Activated B cell treated with CpG ODN at 0.5 μM for 24 hours (primary cell): ENCODE measurements around the gene EDA. TPM values are rescaled to one million over a fixed set of nuclear protein-coding genes. Genes with fewer than 3 reads are reported as not detected.

Experiments used
- ATAC-seq: fragments of 200-7000 bp; cut with Tn5 transposase; one replicate; pipeline ENCODE4 v1.10.0; 2021; ENCODE audit warnings: low read depth, mild to moderate bottlenecking, moderate library complexity
- CTCF ChIA-PET: fragments of 350-600 bp; sonication (Branson Sonifier 250); formaldehyde crosslinking; loops from one replicate; lab custom pipeline; 2021; ENCODE audit warnings: antibody characterized with exemption; lab: Charles Lee
- POLR2A ChIA-PET: fragments of 350-600 bp; sonication (Branson Sonifier 250); formaldehyde crosslinking; loops from one replicate; lab custom pipeline; 2021; ENCODE audit warnings: antibody characterized with exemption; lab: Charles Lee
- DNase-seq: peaks from one replicate; pipeline ENCODE4 v3.0.0; 2022
- H3K27ac Mint-ChIP-seq: one replicate; pipeline ENCODE4 v1.8.0; 2020; ENCODE audit warnings: mixed read lengths
- H3K27me3 Mint-ChIP-seq: one replicate; pipeline ENCODE4 v1.8.0; 2021; ENCODE audit warnings: mixed read lengths
- H3K36me3 Mint-ChIP-seq: one replicate; pipeline ENCODE4 v1.8.0; 2021; ENCODE audit warnings: low read depth, mixed read lengths
- H3K4me1 Mint-ChIP-seq: one replicate; pipeline ENCODE4 v1.8.0; 2021; ENCODE audit warnings: mixed read lengths
- H3K4me3 Mint-ChIP-seq: one replicate; pipeline ENCODE4 v1.8.0; 2020; ENCODE audit warnings: mild to moderate bottlenecking, mixed read lengths
- H3K9me3 Mint-ChIP-seq: one replicate; pipeline ENCODE4 v1.8.0; 2020; ENCODE audit warnings: mixed read lengths
- intact Hi-C: fragments of 100-400 bp; cut with micrococcal nuclease; formaldehyde crosslinking; loops from one replicate; pipeline ENCODE4 v1.15.1; 2024
- total RNA-seq: library from RNA; stranded (reverse); gene quantifications from 2 replicates; pipeline ENCODE4 v1.2.3, GENCODE V29; 2022
- TF ChIP-seq, protein P1 (sequence below): fragments of 200-600 bp; IDR thresholded peaks from one replicate; pipeline ENCODE4 v1.8.0; 2022; ENCODE audit warnings: antibody characterized with exemption, mild to moderate bottlenecking

EDA gene
- total RNA-seq, 1 donor from 2014 or later = not detected

- no peaks in the 10 kb centered on the region for H3K36me3 Mint-ChIP-seq
- DNase-seq (no peak), ATAC-seq (no peak)
- intact Hi-C loops = no loop called here
- no peak overlapping the region for H3K27ac Mint-ChIP-seq
- TF ChIP-seq, protein P1, sequence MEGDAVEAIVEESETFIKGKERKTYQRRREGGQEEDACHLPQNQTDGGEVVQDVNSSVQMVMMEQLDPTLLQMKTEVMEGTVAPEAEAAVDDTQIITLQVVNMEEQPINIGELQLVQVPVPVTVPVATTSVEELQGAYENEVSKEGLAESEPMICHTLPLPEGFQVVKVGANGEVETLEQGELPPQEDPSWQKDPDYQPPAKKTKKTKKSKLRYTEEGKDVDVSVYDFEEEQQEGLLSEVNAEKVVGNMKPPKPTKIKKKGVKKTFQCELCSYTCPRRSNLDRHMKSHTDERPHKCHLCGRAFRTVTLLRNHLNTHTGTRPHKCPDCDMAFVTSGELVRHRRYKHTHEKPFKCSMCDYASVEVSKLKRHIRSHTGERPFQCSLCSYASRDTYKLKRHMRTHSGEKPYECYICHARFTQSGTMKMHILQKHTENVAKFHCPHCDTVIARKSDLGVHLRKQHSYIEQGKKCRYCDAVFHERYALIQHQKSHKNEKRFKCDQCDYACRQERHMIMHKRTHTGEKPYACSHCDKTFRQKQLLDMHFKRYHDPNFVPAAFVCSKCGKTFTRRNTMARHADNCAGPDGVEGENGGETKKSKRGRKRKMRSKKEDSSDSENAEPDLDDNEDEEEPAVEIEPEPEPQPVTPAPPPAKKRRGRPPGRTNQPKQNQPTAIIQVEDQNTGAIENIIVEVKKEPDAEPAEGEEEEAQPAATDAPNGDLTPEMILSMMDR = no peak
- POLR2A ChIA-PET = no interaction called here
- no peak overlapping the region for H3K4me3 Mint-ChIP-seq
- CTCF ChIA-PET = no interaction called here
- no peaks in the 10 kb centered on the region for H3K27me3 Mint-ChIP-seq
- H3K4me1 Mint-ChIP-seq = no peaks in the 10 kb centered on the region
- H3K9me3 Mint-ChIP-seq = peaks cover 2% of the 10 kb centered on the region
Measured at GRCh38 chrX:70007946-70008345, 392.0 kb downstream of the EDA start.

DNA sequence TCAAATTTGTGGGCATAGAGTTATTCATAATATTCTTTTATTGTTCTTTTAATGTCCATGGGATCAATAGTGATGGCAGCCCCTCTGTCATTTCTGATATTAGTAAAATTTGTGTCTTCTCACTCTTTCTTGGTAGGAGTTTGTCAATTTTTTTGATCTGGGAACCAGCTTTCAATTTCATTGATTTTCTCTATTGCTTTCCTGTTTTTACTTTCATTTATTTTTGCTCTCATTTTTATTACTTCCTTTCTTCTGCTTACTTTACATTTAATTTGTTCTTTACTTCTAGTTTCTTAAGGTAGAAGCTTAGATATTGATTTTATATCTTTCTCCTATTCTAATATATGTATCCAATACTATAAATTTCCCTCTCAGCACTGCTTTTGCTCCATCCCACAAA, 393.1 kb downstream of the EDA start:
- ATAC-seq (no peak), DNase-seq (no peak)
- H3K9me3 Mint-ChIP-seq = peaks cover 2% of the 10 kb centered on the region
- H3K4me3 Mint-ChIP-seq = no peak overlapping the region
- intact Hi-C loops = no loop called here
- H3K27me3 Mint-ChIP-seq = no peaks in the 10 kb centered on the region
- H3K4me1 Mint-ChIP-seq = no peaks in the 10 kb centered on the region
- TF ChIP-seq, protein P1 = no peak
- ChIA-PET POLR2A (no interaction called here), CTCF (no interaction called here)
- no peaks in the 10 kb centered on the region for H3K36me3 Mint-ChIP-seq
- H3K27ac Mint-ChIP-seq = no peak overlapping the region

GRCh38 chrX:70009970-70010369, 394.1 kb downstream of the EDA start:
- Mint-ChIP-seq H3K27ac (no peak overlapping the region), H3K4me3 (no peak overlapping the region), H3K9me3 (peaks cover 2% of the 10 kb centered on the region), H3K27me3 (no peaks in the 10 kb centered on the region), H3K36me3 (no peaks in the 10 kb centered on the region), H3K4me1 (no peaks in the 10 kb centered on the region)
- ChIA-PET POLR2A (no interaction called here), CTCF (no interaction called here)
- ATAC-seq (no peak), DNase-seq (no peak)
- TF ChIP-seq, protein P1 = no peak
- intact Hi-C loops = no loop called here

GRCh38 chrX:70012756-70013155, 396.8 kb downstream of the EDA start:
- Mint-ChIP-seq H3K4me1 (no peaks in the 10 kb centered on the region), H3K9me3 (peaks cover 2% of the 10 kb centered on the region), H3K27ac (no peak overlapping the region), H3K36me3 (no peaks in the 10 kb centered on the region), H3K4me3 (no peak overlapping the region), H3K27me3 (no peaks in the 10 kb centered on the region)
- ATAC-seq (no peak), DNase-seq (no peak)
- CTCF ChIA-PET = no interaction called here
- intact Hi-C loops = no loop called here
- POLR2A ChIA-PET = no interaction called here
- TF ChIP-seq, protein P1 = no peak

DNA sequence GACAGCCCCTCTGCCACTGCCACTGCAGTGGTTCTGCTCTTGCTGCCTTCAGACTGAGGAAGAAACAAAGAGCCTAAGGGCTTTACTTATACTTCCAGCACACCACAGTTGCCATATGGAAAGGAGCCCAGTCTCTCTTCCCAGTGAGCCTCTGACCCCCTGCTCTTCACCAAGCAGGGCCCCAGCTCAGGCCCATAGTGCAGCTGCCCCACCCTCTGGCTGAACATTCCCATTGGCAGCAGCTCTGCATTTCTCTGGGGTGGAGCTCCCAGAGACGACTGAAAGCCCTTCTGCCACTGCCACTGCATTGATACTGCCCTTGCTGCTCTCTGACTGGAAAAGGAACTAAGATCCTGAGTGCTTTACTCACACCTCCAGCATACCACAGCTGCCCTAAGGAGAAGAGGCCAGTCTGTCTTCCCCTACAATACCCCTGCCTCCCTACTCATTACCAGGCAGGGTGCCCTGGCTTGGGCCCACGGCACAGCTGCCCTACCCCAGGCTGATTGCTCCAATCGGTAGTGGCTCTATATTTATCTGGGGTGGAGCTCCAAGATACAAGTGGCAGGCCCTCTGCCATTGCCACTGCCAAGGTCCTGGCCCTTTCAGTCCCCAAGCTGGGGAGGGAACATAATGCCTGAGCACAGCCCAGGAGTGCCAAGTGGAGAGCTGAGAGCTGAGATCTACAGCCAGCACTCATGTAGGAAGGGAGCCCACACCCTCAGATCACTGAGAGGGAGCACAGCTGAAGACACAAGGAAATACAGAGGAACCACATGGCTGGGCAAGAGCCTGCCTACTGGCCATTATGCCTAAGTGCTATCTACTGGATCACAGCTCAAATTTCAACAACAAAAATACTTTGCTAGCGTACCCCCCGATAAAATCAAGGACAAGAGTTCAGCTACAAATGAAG, 397.8 kb downstream of the EDA start:
- no peaks in the 10 kb centered on the region for H3K36me3 Mint-ChIP-seq
- no peaks in the 10 kb centered on the region for H3K27me3 Mint-ChIP-seq
- DNase-seq (no peak), ATAC-seq (no peak)
- H3K4me3 Mint-ChIP-seq = no peak overlapping the region
- H3K9me3 Mint-ChIP-seq = no peaks in the 10 kb centered on the region
- intact Hi-C loops = no loop called here
- ChIA-PET CTCF (no interaction called here), POLR2A (no interaction called here)
- TF ChIP-seq, protein P1 = no peak
- no peaks in the 10 kb centered on the region for H3K4me1 Mint-ChIP-seq
- no peak overlapping the region for H3K27ac Mint-ChIP-seq
